NCI-H2029 treated with DMSO at 0.1 percent for 48 hours (cell line): Measurements from ENCODE around the gene PSMB10.

ENCODE experiments used
- DNase-seq: peaks from one replicate; lab custom pipeline; 2025; lab: John Stamatoyannopoulos, UW

PSMB10 gene

DNA sequence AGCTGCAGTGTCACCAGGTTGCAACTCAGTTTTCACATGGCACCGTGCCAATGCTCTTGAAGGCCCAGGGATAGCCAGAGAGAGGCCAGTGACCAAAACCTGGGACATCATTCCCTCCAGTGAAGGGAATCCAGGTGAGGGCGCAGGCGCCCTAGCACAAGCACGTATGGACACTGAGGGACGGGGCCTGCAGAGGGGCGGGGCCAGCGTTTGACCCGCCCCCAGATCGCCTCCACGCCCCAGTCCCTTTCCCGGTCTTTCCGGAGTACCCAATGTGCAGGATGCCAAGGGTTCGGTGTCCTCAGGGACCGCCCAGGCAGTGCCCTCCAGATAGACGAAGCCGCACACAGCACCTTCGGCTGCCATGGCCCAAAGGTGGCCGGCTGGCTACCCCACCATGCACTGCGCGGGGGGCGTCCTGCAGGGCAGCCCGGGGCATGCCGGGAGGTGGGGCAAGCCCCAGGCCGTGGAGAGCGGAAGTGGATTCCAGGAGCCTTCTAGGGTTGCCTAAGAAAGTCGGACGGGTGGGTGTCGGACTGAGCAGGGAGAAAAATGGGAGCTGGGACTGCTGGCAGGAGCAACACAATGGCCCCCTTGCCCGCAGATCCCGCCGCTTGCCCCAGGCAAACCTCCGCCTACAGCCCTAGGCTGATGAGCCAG, 27.1 kb upstream of the PSMB10 start:
- no peak for DNase-seq

DNA sequence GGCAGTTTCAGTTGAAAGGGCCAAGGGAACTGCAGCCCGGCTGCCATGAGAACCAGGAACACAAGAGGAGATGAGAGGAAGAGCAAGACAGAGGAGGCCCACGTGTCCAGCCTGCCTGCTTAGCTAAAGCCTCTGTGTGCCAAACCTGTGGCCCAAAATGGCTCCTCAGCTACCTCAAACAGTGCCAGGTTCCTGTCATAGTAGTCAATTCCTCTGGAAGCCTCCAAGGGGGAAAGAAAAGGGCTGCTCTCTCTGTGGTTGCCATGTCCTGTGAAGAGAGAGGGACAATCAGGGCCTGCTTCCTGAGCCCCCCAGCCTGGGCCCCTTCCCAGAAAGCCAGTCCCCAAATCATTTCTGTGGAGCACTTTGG, 26.6 kb upstream of the PSMB10 start:
- DNase-seq, result no peak

DNA sequence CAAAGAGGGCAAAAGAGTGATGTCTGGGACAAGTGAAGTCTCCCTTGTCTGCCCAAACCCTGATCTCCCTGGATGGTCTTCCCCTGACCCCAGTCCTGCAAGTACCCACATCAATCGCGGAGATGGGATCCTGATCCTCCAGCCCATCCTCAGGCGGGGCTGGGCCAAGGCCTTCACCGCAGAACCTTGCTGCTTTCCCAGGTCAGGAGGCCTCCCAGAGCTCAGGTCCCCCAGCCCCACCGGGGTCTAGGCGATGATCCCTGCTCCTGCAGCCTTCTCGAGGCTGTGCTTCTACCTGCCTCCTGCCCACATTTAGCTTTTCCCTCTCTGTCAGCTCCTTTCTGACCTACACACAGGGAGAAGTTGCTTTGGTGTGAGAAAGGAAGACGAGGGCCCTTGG, 25.5 kb upstream of the PSMB10 start:
- DNase-seq, result no peak

GRCh38 chr16:67961551-67961957, 24.9 kb upstream of the PSMB10 start:
- peak; percentile 80 for DNase-seq

DNA sequence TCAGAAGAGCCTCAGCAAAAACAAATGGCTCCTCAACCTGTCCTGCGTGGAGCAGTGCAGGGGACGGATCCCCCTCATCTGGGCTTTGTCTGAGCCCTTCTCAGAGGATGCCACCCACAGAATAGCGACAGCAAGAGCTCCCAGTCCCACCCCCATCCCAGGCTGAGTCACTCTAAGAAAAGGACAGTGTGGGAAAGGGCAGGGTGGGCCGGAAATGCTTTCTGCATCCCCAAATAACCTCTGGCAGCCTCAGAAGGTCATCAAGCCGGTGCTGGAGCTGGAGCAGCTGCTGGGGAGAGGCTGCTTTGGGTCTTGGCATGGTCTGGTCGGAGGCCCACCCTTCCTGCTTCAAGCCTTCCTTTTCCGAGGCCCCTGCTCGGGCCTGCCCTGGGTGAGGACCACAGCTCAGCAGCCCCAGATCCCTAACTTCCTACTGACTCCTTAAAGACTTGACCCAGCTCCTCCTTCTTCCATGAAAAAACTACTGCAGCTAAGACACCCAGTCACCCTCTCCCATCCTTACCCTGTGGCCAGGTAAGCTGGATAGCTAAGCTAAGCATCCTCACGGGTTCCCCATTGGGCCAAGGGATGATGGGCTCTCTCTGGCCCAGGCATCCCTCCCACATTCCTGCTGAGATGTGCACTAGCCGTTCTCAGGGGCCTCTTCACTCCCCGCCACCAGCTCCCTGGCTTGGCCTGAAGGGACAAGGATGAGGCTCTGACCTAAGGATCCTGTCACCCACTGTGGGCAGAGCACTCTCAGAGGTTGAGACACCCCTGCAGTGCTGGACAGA, 23.1 kb upstream of the PSMB10 start:
- no peak for DNase-seq

DNA sequence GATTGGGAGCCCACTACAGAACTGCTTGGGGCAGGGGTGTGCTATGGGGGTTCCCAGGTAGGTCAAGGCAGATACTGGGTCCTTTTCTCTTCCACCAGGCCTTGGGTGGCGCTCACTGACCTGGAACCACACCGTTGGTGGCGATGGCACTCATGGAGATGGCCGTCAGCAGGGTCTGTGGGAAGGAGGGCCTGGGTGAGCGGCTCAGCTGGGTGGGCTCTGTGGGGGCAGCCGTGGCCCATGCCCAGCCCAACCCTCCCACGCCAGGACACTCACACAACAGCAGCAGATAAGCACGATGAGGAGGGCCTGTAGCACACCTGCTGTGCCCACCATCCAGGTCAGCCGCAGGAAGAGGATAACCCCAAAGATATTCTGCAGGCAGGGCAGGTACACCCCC, 21.0 kb upstream of the PSMB10 start:
- no peak for DNase-seq

- DNase-seq, result no peak
Observed at GRCh38 chr16:67954421-67955196, 18.0 kb upstream of the PSMB10 start.

DNA sequence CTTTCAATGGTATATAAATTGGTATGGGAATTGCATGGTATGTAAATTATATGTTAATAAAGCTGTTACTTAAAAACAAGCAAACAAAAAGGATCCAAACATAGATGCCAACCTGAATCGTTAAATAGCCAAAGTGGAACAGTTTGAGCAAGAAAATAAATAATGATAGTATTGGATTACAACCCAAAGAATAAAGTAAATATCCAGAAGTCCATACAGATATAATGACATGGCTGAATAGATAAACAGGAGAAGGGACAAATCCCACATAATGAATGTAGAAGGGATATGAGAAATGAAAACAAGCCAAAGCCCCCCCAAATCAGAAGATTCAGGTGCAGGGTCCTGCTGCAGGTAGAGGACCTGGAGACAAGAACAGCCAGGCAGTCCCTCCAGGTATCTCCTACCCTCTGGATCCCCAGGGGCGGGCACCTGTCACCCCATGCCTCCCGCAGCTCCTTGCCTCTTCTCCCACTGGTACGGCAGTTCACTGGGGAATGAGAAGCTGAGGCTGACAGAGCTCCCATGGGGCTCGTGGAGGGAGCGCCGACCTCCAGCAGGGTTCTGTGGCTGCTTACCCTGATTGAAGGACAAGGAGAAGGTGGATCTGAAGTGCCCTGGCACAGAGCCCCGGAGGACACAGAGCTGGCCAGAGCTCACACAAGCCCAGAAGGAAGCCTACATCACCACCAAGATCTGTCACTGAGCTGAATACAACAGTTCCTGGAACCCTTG, 17.2 kb upstream of the PSMB10 start:
- no peak for DNase-seq

GRCh38 chr16:67951485-67951884, 14.8 kb upstream of the PSMB10 start:
- DNase-seq, result no peak

DNA sequence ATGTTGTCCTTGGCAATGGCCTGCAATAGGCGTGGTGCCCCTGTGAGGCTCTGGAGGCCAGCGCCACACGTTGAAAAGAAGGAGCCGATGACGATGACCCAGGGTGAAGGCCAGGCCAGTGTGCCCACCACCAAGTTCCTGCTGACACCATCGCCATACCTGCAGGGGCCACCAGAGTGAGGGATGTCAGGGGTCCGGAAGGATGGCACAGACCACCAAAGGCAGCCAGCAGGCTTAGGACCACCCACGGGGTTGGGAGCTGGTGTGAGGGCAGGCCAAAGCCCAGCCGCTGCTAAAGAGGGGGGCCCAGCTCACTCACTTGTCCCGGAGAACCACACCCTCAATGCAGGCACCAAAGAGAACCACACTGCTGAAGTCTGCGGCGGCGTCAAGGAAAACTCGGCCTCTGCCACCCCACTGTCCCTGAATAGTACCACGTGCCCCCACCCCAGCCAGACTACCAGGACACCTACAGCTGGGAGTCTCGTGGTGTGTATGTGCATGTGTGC, 13.7 kb upstream of the PSMB10 start:
- DNase-seq, result no peak

GRCh38 chr16:67949645-67950044, 13.0 kb upstream of the PSMB10 start:
- DNase-seq, result no peak

GRCh38 chr16:67948015-67948414, 11.4 kb upstream of the PSMB10 start:
- DNase-seq, result no peak

- no peak for DNase-seq
Observed at GRCh38 chr16:67946966-67947558, 10.4 kb upstream of the PSMB10 start.

GRCh38 chr16:67946128-67946569, 9.5 kb upstream of the PSMB10 start:
- DNase-seq, result no peak

DNA sequence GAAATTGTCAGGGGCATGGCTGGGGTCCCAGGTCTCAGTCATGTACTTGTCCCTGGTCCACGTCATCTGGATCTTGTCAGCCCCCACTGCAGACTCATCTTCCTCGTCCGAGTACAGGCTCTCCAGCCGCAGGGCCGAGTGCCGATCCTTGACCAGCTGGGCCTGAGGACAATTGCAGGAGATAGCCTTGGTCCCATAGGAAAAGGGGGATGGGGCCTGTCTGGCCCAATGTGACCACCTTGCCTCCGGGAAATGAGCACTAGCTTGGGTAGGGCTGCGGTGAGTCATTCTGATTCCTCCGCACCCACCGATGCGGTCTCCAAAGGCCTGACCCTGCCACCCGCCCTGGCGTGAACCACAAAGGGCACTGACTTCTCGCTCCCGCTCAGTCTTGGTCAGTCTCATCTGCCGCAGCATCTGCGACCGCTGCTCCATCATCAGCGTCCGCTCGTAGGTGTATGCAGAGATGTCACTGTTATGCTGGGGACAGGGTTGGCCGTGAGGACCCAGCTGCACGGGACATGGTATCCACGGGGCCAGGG, 8.8 kb upstream of the PSMB10 start:
- no peak for DNase-seq

GRCh38 chr16:67944690-67945391, 8.2 kb upstream of the PSMB10 start:
- DNase-seq, result no peak

- DNase-seq, result no peak
Observed at GRCh38 chr16:67943619-67944504, 7.2 kb upstream of the PSMB10 start, which contains the start of gene LCAT. Gene LCAT, minus strand, starts transcription at chr16:67944120. Its CDS starts 19 bp downstream, at chr16:67944101.

- DNase-seq, result no peak
Observed at GRCh38 chr16:67943256-67943618, 6.6 kb upstream of the PSMB10 start.

GRCh38 chr16:67942510-67943255, 6.0 kb upstream of the PSMB10 start:
- DNase-seq, result no peak
